ENCODE data around the gene HRG. TPM values are rescaled to one million over a fixed set of nuclear protein-coding genes. Genes with fewer than 3 reads are reported as not detected.

Gene HRG
- total RNA-seq, 1 experiment from 2014 or later = not detected

DNA sequence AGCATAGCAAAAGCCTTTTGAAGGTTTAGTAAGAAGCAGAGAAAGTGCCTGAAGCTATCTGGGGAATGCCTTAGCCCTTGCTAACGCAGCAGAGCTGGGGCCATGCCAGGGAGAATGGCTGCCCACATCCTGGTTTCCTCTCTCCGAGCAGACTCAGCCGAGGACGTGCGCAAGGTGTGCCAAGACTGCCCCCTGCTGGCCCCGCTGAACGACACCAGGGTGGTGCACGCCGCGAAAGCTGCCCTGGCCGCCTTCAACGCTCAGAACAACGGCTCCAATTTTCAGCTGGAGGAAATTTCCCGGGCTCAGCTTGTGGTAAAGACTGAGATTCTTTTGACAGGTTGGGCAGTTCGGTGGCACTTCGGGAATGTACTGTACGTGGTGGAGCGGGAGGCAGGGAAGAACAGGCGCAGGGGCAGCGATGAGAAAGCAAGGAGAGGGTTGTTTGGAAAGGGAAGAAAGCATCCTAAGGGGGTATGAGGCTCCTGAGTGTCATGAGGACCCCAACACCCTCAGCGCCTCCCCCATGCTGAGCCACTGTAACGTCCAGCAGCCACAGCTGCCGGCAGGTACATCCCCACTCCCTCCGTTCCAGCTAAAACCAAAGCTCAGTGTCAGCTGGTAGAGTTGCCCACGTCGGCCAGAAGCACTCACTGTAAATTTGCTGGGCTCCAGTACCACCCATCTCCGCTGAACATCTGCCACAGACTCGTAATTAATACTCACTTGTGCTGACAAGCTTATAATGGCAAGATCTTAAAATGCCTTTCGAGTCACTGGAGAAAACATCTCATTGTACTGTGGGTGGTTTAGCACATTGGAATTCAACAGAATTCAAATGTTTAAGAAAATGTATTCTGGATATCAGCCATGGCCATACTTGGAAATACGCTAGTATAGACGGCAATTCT is 48.5 kb upstream of the HRG start:
- BruUV-seq (replicated peaks) = no TSS peak
- Histone ChIP-seq H3K27me3 (ENCODE audit: control insufficient read depth, insufficient read depth, low read length) (peaks cover 12% of the 10 kb centered on the region), H3K4me1 (ENCODE audit: control insufficient read depth, insufficient read depth, low read length) (0 out of 2 replicates have a peak, but pooled peaks cover 6% of the 10 kb centered on the region), H3K4me3 (ENCODE audit: low read depth in 2 of 2, low read length in 2 of 2) (peak overlapping the region; percentile 6 to 43), H3K36me3 (ENCODE audit: control insufficient read depth, insufficient read depth, low read length) (no peaks in the 10 kb centered on the region), H3K27ac (ENCODE audit: low read length) (no peak overlapping the region), H3K9me3 (ENCODE audit: control insufficient read depth, insufficient read depth, low read depth, low read length) (no peaks in the 10 kb centered on the region)
- TF ChIP-seq, protein P1, sequence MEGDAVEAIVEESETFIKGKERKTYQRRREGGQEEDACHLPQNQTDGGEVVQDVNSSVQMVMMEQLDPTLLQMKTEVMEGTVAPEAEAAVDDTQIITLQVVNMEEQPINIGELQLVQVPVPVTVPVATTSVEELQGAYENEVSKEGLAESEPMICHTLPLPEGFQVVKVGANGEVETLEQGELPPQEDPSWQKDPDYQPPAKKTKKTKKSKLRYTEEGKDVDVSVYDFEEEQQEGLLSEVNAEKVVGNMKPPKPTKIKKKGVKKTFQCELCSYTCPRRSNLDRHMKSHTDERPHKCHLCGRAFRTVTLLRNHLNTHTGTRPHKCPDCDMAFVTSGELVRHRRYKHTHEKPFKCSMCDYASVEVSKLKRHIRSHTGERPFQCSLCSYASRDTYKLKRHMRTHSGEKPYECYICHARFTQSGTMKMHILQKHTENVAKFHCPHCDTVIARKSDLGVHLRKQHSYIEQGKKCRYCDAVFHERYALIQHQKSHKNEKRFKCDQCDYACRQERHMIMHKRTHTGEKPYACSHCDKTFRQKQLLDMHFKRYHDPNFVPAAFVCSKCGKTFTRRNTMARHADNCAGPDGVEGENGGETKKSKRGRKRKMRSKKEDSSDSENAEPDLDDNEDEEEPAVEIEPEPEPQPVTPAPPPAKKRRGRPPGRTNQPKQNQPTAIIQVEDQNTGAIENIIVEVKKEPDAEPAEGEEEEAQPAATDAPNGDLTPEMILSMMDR (IDR thresholded peaks at IDR 0.05) = peak; percentile 99
- TF ChIP-seq TCF7L2 (IDR thresholded peaks at IDR 0.05; ENCODE audit: low read depth, low read length) (no peak), SIN3A (IDR thresholded peaks at IDR 0.05; ENCODE audit: borderline replicate concordance, insufficient read depth, low read depth, low read length) (no peak), POLR2AphosphoS5 (IDR thresholded peaks at IDR 0.05; ENCODE audit: low read depth, low read length) (no peak)
- TF ChIP-seq, protein P2, sequence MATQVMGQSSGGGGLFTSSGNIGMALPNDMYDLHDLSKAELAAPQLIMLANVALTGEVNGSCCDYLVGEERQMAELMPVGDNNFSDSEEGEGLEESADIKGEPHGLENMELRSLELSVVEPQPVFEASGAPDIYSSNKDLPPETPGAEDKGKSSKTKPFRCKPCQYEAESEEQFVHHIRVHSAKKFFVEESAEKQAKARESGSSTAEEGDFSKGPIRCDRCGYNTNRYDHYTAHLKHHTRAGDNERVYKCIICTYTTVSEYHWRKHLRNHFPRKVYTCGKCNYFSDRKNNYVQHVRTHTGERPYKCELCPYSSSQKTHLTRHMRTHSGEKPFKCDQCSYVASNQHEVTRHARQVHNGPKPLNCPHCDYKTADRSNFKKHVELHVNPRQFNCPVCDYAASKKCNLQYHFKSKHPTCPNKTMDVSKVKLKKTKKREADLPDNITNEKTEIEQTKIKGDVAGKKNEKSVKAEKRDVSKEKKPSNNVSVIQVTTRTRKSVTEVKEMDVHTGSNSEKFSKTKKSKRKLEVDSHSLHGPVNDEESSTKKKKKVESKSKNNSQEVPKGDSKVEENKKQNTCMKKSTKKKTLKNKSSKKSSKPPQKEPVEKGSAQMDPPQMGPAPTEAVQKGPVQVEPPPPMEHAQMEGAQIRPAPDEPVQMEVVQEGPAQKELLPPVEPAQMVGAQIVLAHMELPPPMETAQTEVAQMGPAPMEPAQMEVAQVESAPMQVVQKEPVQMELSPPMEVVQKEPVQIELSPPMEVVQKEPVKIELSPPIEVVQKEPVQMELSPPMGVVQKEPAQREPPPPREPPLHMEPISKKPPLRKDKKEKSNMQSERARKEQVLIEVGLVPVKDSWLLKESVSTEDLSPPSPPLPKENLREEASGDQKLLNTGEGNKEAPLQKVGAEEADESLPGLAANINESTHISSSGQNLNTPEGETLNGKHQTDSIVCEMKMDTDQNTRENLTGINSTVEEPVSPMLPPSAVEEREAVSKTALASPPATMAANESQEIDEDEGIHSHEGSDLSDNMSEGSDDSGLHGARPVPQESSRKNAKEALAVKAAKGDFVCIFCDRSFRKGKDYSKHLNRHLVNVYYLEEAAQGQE (IDR thresholded peaks at IDR 0.05; ENCODE audit: insufficient read depth in 1 of 2, low read depth in 2 of 2, low read length in 1 of 2) = peak in 1 of 2 experiments; percentile 57; a peak in 1 of 4 replicates
- in situ Hi-C loops (cut with HindIII; ENCODE audit: low pct_unique_long_range_greater_than_20kb, low sequenced_read_pairs) = no loop called here
- ATAC-seq = peak; percentile 98
- POLR2A ChIA-PET = interaction anchor here (0.5 to 1.2 kb wide), 2 partner anchors 47 to 132 kb away, joined by 3 read pairs; partner anchors contain the start of gene DNAJB11
- CTCF ChIA-PET = interaction anchor here (0.5 to 2.3 kb wide), 18 partner anchors 9 to 674 kb away, joined by 3 to 6 read pairs (median 4); partner anchors contain the start of genes DNAJB11 and RPL39L
- peak; percentile 78 for DNase-seq (ENCODE audit: low read depth, low spot score)
- intact Hi-C loops (cut with micrococcal nuclease; ENCODE audit: unreplicated experiment) = loop anchor here (2.0 kb wide), 1 partner anchor 136 kb away; no protein-coding TSS in a partner anchor

DNA sequence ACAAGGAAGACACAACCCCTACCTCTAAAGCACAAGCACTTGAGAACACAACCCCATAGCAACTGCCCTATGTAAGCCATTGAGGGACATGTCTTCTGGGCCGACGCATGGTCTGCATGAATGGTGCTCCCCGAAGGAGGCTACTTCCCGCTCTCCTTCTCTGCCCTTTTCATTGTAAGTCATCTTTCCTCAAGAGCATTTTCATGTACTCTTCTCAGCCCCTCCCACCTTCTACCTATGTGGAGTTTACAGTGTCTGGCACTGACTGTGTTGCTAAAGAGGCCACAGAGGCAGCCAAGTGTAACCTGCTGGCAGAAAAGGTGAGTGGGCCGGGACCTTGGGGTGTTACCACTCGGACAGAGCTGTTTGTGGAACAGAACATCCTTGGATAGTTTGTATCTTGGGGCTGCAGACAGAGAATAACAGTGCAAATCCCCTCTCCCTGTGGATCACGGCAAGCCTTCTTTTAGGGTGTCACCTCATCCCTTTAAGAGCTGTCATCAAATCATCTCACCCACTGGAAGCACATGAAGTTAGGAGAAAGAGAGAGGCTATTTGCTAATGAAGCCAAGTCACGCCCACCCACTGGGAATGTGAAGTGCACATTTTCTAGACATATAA is 47.4 kb upstream of the HRG start:
- in situ Hi-C loops (cut with HindIII; ENCODE audit: low pct_unique_long_range_greater_than_20kb, low sequenced_read_pairs) = no loop called here
- 0 out of 2 replicates have a peak, but pooled peaks cover 6% of the 10 kb centered on the region for H3K4me1 ChIP-seq (ENCODE audit: control insufficient read depth, insufficient read depth, low read length)
- ChIA-PET CTCF (interaction anchor here (0.6 to 0.7 kb wide), 2 partner anchors 113 to 340 kb away, joined by 3 read pairs; no protein-coding TSS in a partner anchor), POLR2A (no interaction called here)
- DNase-seq (ENCODE audit: low read depth, low spot score) = no peak
- H3K9me3 ChIP-seq (ENCODE audit: control insufficient read depth, insufficient read depth, low read depth, low read length) = no peaks in the 10 kb centered on the region
- TF ChIP-seq, protein P1 (IDR thresholded peaks at IDR 0.05) = no peak
- no peak for TF ChIP-seq TCF7L2 (IDR thresholded peaks at IDR 0.05; ENCODE audit: low read depth, low read length)
- TF ChIP-seq POLR2AphosphoS5 (IDR thresholded peaks at IDR 0.05; ENCODE audit: low read depth, low read length) = no peak
- no peak for TF ChIP-seq SIN3A (IDR thresholded peaks at IDR 0.05; ENCODE audit: borderline replicate concordance, insufficient read depth, low read depth, low read length)
- TF ChIP-seq, protein P2 (IDR thresholded peaks at IDR 0.05; ENCODE audit: insufficient read depth in 1 of 2, low read depth in 2 of 2, low read length in 1 of 2) = no peak
- no peak overlapping the region for H3K27ac ChIP-seq (ENCODE audit: low read length)
- no peaks in the 10 kb centered on the region for H3K36me3 ChIP-seq (ENCODE audit: control insufficient read depth, insufficient read depth, low read length)
- no peak for ATAC-seq
- intact Hi-C loops (cut with micrococcal nuclease; ENCODE audit: unreplicated experiment) = no loop called here
- no TSS peak for BruUV-seq (replicated peaks)
- peaks cover 16% of the 10 kb centered on the region for H3K27me3 ChIP-seq (ENCODE audit: control insufficient read depth, insufficient read depth, low read length)
- no peak overlapping the region for H3K4me3 ChIP-seq (ENCODE audit: low read depth in 2 of 2, low read length in 2 of 2)

All from Panc1 (cell line).